OCI-M2 (cell line): ENCODE measurements around the gene TLCD1.

Experiments used
- DNase-seq: peaks from one replicate; lab custom pipeline; 2025; ENCODE audit not compliant: unreplicated experiment; lab: John Stamatoyannopoulos, UW

The TLCD1 gene

GRCh38 chr17:28688481-28688880, 37.6 kb downstream of the TLCD1 start:
- DNase-seq: no peak

DNA sequence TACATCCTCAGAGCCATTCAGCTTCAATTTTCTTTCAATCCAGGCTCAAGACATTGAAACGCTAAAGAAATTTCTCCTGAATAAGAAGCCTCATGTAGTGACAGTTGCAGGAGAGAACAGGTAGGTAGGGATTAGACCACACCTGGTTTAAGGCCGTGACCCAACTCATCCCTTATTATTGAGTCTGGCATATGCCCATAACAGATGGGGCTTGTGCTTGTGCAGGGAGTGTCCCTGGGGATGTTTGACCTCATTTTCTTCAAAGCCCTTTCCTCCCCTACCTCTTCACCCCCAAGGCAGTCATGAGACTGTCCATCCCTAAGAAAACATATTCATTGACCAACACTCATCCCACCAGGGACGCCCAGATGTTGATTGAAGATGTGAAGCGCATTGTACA, 39.7 kb downstream of the TLCD1 start:
- no peak for DNase-seq

GRCh38 chr17:28685366-28685765, 40.7 kb downstream of the TLCD1 start:
- DNase-seq: no peak

DNA sequence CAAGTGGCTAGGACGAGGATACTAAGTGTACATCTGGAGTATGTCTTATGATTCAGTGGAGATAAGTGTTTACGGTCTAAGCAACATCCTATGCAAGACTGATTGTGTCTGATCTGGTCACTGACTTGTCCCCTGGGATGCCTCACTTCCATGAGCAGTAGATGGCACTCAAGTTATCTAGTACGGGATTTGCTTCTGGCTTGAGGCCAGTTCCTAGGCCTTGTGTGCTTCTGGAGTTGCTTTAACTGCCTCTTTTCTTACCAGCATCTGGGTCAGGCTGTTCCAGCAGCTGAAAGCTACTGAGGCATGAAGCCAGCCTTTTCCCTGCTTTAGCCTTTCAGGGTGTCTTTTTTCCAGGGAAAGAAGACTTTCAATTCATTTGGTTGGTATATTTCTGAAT, 41.1 kb downstream of the TLCD1 start:
- DNase-seq: no peak

GRCh38 chr17:28682655-28683054, 43.4 kb downstream of the TLCD1 start:
- DNase-seq: no peak

- no peak for DNase-seq
Observed at GRCh38 chr17:28675980-28676379, 50.1 kb downstream of the TLCD1 start.

GRCh38 chr17:28675490-28675889, 50.5 kb downstream of the TLCD1 start:
- DNase-seq: no peak
